Right lung (tissue), 5 donors: Measurements from ENCODE around the gene MYO7A. TPM values are rescaled to one million over a fixed set of nuclear protein-coding genes. Genes with fewer than 3 reads are reported as not detected.

Experiments
- polyA plus RNA-seq, 5 donors: library from polyadenylated mRNA; unstranded; fragments of 120-200 nt; gene quantifications; one replicate each; pipeline versions ENCODE4 v1.2.1 to v1.2.3, GENCODE V29; 2013; ENCODE audit warnings: inconsistent platforms in 1 of 5, low replicate concordance in 1 of 5; ENCODE audit not compliant: insufficient read length in 5 of 5, insufficient read depth in 1 of 5

The MYO7A gene
- polyA plus RNA-seq, 5 donors = 4.4 to 6.3 (median 5.4) TPM

Other genes with a start within 250 kb of the MYO7A start
- 1 to 10 TPM in 4 of 5 donors, under 1 TPM in 1; 0.95 to 3.4 (median 2.2) TPM for gene B3GNT6, start 93.8 kb upstream of the MYO7A start, polyA plus RNA-seq
- gene CAPN5, start 61.3 kb upstream of the MYO7A start, polyA plus RNA-seq = 10 to 100 TPM; 20.9 to 30.0 (median 27.1) TPM
- under 1 TPM in 3 of 5 donors, not detected in 2; 0.29 to 0.39 (median 0.31) TPM for gene OMP, start 25.4 kb upstream of the MYO7A start, polyA plus RNA-seq
- gene GDPD4, start 173.4 kb downstream of the MYO7A start, polyA plus RNA-seq = under 1 TPM in 4 of 5 donors, not detected in 1; 0.14 to 0.72 (median 0.59) TPM